Measurements from ENCODE around the gene SPDL1.
A peak's percentile ranks its signal among the peaks of the same experiment; 100 is the strongest.

The SPDL1 gene

DNA sequence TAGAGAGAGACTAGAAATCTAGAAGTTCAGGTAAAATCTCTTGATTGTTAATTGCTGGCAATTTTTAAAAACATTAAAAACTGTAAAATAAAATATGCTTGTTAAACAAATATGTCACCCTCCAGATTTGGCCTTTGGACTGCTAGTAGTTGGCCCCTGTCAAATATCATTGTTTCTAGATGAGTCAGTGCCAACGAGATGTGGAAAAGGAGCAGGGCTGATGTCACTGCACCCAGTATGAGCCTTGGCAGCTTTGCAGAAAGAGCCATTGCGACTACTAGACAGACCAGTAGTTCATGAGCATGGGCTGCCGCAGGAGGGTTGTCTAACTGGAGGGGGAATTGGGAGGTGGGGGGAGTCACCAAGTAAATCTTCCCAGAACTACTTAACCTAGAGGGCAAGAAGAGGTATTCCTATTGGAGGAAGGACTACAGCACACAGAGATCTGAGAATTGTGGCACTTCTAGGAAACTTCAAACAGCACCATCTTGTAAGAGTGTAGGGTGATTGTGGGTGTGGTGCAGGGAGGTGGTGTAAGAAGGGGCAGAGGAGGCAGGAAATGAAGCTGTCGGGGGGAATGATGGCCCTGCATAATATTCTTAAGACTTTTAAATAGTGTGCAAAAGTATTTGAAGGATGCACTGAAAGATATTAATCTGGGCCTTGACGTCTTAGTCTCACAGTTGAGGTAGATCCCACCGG is 46.4 kb downstream of the SPDL1 start:
- H3K79me1 ChIP-seq (replicated peaks; ENCODE audit: low read length, poor library complexity, severe bottlenecking), result no peaks in the 10 kb centered on the region
- H3K18ac ChIP-seq (ENCODE audit: low read depth in 1 of 2, low read length in 2 of 2), result peak overlapping the region in 1 of 2 experiments; percentile 29
- 29% methylated on average over 3 of the region's 6 CpGs for WGBS
- no peak overlapping the region for H2BK15ac ChIP-seq (ENCODE audit: low read depth, poor library complexity, severe bottlenecking)
- no peaks in the 10 kb centered on the region for H3K27me3 ChIP-seq (ENCODE audit: control insufficient read depth in 1 of 2, insufficient read depth in 1 of 2, low read length in 2 of 2)
- peak; percentile 73 for DNase-seq
- H3K27ac ChIP-seq (ENCODE audit: low read length, poor library complexity, severe bottlenecking), result peak overlapping the region; percentile 36
- no peak overlapping the region for H2BK12ac ChIP-seq (ENCODE audit: low read length in 2 of 2)
- H3K4me2 ChIP-seq (ENCODE audit: low read length, poor library complexity, severe bottlenecking), result no peak overlapping the region
- no peak overlapping the region for H2AK5ac ChIP-seq (ENCODE audit: low read length, severe bottlenecking)
- H3K4ac ChIP-seq (ENCODE audit: low read depth in 1 of 2, low read length in 2 of 2), result no peak overlapping the region
- H3K9me3 ChIP-seq (ENCODE audit: control insufficient read depth, low read length), result no peaks in the 10 kb centered on the region
- no peak overlapping the region for H2BK5ac ChIP-seq (ENCODE audit: low read depth, low read length, poor library complexity, severe bottlenecking)
- no peak overlapping the region for H3K23ac ChIP-seq (ENCODE audit: low read length in 2 of 2)
- H2BK120ac ChIP-seq (ENCODE audit: low read depth, low read length), result no peak overlapping the region
- peak overlapping the region; percentile 62 for H3K9ac ChIP-seq (ENCODE audit: low read length)
- H2AFZ ChIP-seq (ENCODE audit: low read depth, low read length), result no peak overlapping the region
- H4K91ac ChIP-seq (ENCODE audit: low read length), result no peak overlapping the region
- H3K4me3 ChIP-seq (ENCODE audit: insufficient read depth in 1 of 2, low read depth in 1 of 2, low read length in 2 of 2), result peak overlapping the region in 1 of 2 experiments; percentile 30
- H3K14ac ChIP-seq (ENCODE audit: low read length in 2 of 2), result no peak overlapping the region
- H3K4me1 ChIP-seq (ENCODE audit: control insufficient read depth, insufficient read depth, low read depth, low read length), result peaks cover 6% of the 10 kb centered on the region
- H4K8ac ChIP-seq (ENCODE audit: low read length), result no peak overlapping the region
- no peaks in the 10 kb centered on the region for H3K36me3 ChIP-seq (ENCODE audit: control insufficient read depth in 1 of 2, insufficient read depth in 2 of 2, low read depth in 1 of 2, low read length in 2 of 2)

- Histone ChIP-seq H3K18ac (ENCODE audit: low read depth in 1 of 2, low read length in 2 of 2) (no peak overlapping the region), H2AK5ac (ENCODE audit: low read length, severe bottlenecking) (no peak overlapping the region), H3K4me1 (ENCODE audit: control insufficient read depth, insufficient read depth, low read depth, low read length) (peaks cover 4% of the 10 kb centered on the region), H2BK120ac (ENCODE audit: low read depth, low read length) (no peak overlapping the region), H2BK5ac (ENCODE audit: low read depth, low read length, poor library complexity, severe bottlenecking) (no peak overlapping the region), H3K9me3 (ENCODE audit: control insufficient read depth, low read length) (no peaks in the 10 kb centered on the region), H2BK12ac (ENCODE audit: low read length in 2 of 2) (peak overlapping the region in 1 of 2 experiments; percentile 57), H3K9ac (ENCODE audit: low read length) (no peak overlapping the region), H2BK15ac (ENCODE audit: low read depth, poor library complexity, severe bottlenecking) (no peak overlapping the region), H3K4me2 (ENCODE audit: low read length, poor library complexity, severe bottlenecking) (no peak overlapping the region), H2AFZ (ENCODE audit: low read depth, low read length) (no peak overlapping the region), H3K23ac (ENCODE audit: low read length in 2 of 2) (no peak overlapping the region), H3K27me3 (ENCODE audit: control insufficient read depth in 1 of 2, insufficient read depth in 1 of 2, low read length in 2 of 2) (no peaks in the 10 kb centered on the region), H3K79me1 (replicated peaks; ENCODE audit: low read length, poor library complexity, severe bottlenecking) (no peaks in the 10 kb centered on the region), H3K36me3 (ENCODE audit: control insufficient read depth in 1 of 2, insufficient read depth in 2 of 2, low read depth in 1 of 2, low read length in 2 of 2) (no peaks in the 10 kb centered on the region), H3K14ac (ENCODE audit: low read length in 2 of 2) (no peak overlapping the region), H3K4ac (ENCODE audit: low read depth in 1 of 2, low read length in 2 of 2) (peak overlapping the region in 1 of 2 experiments; percentile 21), H4K91ac (ENCODE audit: low read length) (no peak overlapping the region), H3K4me3 (ENCODE audit: insufficient read depth in 1 of 2, low read depth in 1 of 2, low read length in 2 of 2) (no peak overlapping the region), H4K8ac (ENCODE audit: low read length) (peak overlapping the region; percentile 4), H3K27ac (ENCODE audit: low read length, poor library complexity, severe bottlenecking) (no peak overlapping the region)
- no peak for DNase-seq
- 89% methylated on average over 2 of the region's 4 CpGs for WGBS
These were observed 47.8 kb downstream of the SPDL1 start for GRCh38 chr5:169631360-169631759.

DNA sequence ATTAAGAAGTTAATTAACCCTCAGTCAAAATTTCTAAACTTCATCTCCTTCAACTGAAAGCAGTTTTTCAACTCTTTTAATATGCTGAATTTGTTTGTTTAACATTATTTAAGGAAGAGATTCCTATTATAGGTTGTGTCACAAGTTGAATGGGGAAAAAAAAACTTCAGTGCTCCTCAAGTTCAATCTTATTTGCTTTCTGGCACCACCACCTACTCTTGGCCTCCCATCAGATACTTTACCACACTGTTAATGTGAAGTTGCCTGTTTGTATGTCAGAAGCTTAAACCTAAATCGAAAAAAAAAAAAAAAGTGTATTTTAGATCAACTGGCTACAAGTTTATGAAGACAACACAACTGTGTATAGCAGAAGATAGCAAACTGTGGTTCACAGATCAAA is 49.4 kb downstream of the SPDL1 start:
- Histone ChIP-seq H3K4me2 (ENCODE audit: low read length, poor library complexity, severe bottlenecking) (no peak overlapping the region), H3K14ac (ENCODE audit: low read length in 2 of 2) (no peak overlapping the region), H2AFZ (ENCODE audit: low read depth, low read length) (no peak overlapping the region), H3K23ac (ENCODE audit: low read length in 2 of 2) (no peak overlapping the region), H3K79me1 (replicated peaks; ENCODE audit: low read length, poor library complexity, severe bottlenecking) (no peaks in the 10 kb centered on the region), H3K36me3 (ENCODE audit: control insufficient read depth in 1 of 2, insufficient read depth in 2 of 2, low read depth in 1 of 2, low read length in 2 of 2) (no peaks in the 10 kb centered on the region), H3K27ac (ENCODE audit: low read length, poor library complexity, severe bottlenecking) (no peak overlapping the region), H2BK120ac (ENCODE audit: low read depth, low read length) (no peak overlapping the region), H3K27me3 (ENCODE audit: control insufficient read depth in 1 of 2, insufficient read depth in 1 of 2, low read length in 2 of 2) (no peaks in the 10 kb centered on the region), H3K18ac (ENCODE audit: low read depth in 1 of 2, low read length in 2 of 2) (no peak overlapping the region), H2BK5ac (ENCODE audit: low read depth, low read length, poor library complexity, severe bottlenecking) (no peak overlapping the region), H2BK12ac (ENCODE audit: low read length in 2 of 2) (no peak overlapping the region), H2AK5ac (ENCODE audit: low read length, severe bottlenecking) (no peak overlapping the region), H3K9me3 (ENCODE audit: control insufficient read depth, low read length) (no peaks in the 10 kb centered on the region), H3K4me3 (ENCODE audit: insufficient read depth in 1 of 2, low read depth in 1 of 2, low read length in 2 of 2) (no peak overlapping the region), H3K4ac (ENCODE audit: low read depth in 1 of 2, low read length in 2 of 2) (no peak overlapping the region), H4K91ac (ENCODE audit: low read length) (no peak overlapping the region), H4K8ac (ENCODE audit: low read length) (no peak overlapping the region), H3K9ac (ENCODE audit: low read length) (no peak overlapping the region), H3K4me1 (ENCODE audit: control insufficient read depth, insufficient read depth, low read depth, low read length) (peaks cover 13% of the 10 kb centered on the region), H2BK15ac (ENCODE audit: low read depth, poor library complexity, severe bottlenecking) (no peak overlapping the region)
- DNase-seq, result no peak
- WGBS, result no CpG with 5 or more reads among the region's 1 CpG

GRCh38 chr5:169634606-169635005 is 51.0 kb downstream of the SPDL1 start:
- H3K14ac ChIP-seq (ENCODE audit: low read length in 2 of 2), result no peak overlapping the region
- no peak overlapping the region for H2AFZ ChIP-seq (ENCODE audit: low read depth, low read length)
- H3K27ac ChIP-seq (ENCODE audit: low read length, poor library complexity, severe bottlenecking), result no peak overlapping the region
- H2BK12ac ChIP-seq (ENCODE audit: low read length in 2 of 2), result no peak overlapping the region
- peaks cover 8% of the 10 kb centered on the region for H3K9me3 ChIP-seq (ENCODE audit: control insufficient read depth, low read length)
- H3K36me3 ChIP-seq (ENCODE audit: control insufficient read depth in 1 of 2, insufficient read depth in 2 of 2, low read depth in 1 of 2, low read length in 2 of 2), result no peaks in the 10 kb centered on the region
- H3K4me2 ChIP-seq (ENCODE audit: low read length, poor library complexity, severe bottlenecking), result no peak overlapping the region
- no CpG with 5 or more reads among the region's 1 CpG for WGBS
- no peak overlapping the region for H2BK120ac ChIP-seq (ENCODE audit: low read depth, low read length)
- no peak overlapping the region for H3K18ac ChIP-seq (ENCODE audit: low read depth in 1 of 2, low read length in 2 of 2)
- no peak overlapping the region for H3K4me3 ChIP-seq (ENCODE audit: insufficient read depth in 1 of 2, low read depth in 1 of 2, low read length in 2 of 2)
- no peak overlapping the region for H2AK5ac ChIP-seq (ENCODE audit: low read length, severe bottlenecking)
- H4K91ac ChIP-seq (ENCODE audit: low read length), result no peak overlapping the region
- no peak overlapping the region for H2BK15ac ChIP-seq (ENCODE audit: low read depth, poor library complexity, severe bottlenecking)
- no peak for DNase-seq
- no peak overlapping the region for H4K8ac ChIP-seq (ENCODE audit: low read length)
- H3K79me1 ChIP-seq (replicated peaks; ENCODE audit: low read length, poor library complexity, severe bottlenecking), result no peaks in the 10 kb centered on the region
- H2BK5ac ChIP-seq (ENCODE audit: low read depth, low read length, poor library complexity, severe bottlenecking), result no peak overlapping the region
- peaks cover 13% of the 10 kb centered on the region for H3K4me1 ChIP-seq (ENCODE audit: control insufficient read depth, insufficient read depth, low read depth, low read length)
- no peak overlapping the region for H3K9ac ChIP-seq (ENCODE audit: low read length)
- H3K27me3 ChIP-seq (ENCODE audit: control insufficient read depth in 1 of 2, insufficient read depth in 1 of 2, low read length in 2 of 2), result no peaks in the 10 kb centered on the region
- no peak overlapping the region for H3K23ac ChIP-seq (ENCODE audit: low read length in 2 of 2)
- no peak overlapping the region for H3K4ac ChIP-seq (ENCODE audit: low read depth in 1 of 2, low read length in 2 of 2)
